Measurements from ENCODE around the gene REXO5. TPM values are rescaled to one million over a fixed set of nuclear protein-coding genes. Genes with fewer than 3 reads are reported as not detected.

REXO5 gene
- total RNA-seq, 1 donor, result 6.9 TPM

DNA sequence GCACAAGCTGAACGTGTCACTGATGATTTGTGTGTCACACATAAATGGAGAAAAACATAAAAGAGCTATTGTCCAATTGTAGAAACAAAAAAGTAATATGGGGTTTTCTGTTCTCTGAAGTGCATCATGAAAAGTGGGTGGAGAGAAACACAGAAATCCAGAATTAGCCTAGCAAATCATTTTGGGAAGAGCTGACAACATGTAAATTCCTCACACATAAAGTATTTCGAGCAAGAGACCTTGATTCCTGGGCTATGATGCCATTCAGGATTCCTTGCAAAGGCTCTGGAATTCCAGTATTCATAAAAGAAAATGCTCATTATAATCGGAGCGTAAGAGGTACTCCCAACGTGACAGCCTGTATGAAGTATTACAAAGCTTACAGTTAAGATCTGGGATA, 92.7 kb downstream of the REXO5 start:
- peak overlapping the region; percentile 97 for H3K4me3 ChIP-seq (ENCODE audit: low read depth, low read length)
- TF ChIP-seq, protein P1, sequence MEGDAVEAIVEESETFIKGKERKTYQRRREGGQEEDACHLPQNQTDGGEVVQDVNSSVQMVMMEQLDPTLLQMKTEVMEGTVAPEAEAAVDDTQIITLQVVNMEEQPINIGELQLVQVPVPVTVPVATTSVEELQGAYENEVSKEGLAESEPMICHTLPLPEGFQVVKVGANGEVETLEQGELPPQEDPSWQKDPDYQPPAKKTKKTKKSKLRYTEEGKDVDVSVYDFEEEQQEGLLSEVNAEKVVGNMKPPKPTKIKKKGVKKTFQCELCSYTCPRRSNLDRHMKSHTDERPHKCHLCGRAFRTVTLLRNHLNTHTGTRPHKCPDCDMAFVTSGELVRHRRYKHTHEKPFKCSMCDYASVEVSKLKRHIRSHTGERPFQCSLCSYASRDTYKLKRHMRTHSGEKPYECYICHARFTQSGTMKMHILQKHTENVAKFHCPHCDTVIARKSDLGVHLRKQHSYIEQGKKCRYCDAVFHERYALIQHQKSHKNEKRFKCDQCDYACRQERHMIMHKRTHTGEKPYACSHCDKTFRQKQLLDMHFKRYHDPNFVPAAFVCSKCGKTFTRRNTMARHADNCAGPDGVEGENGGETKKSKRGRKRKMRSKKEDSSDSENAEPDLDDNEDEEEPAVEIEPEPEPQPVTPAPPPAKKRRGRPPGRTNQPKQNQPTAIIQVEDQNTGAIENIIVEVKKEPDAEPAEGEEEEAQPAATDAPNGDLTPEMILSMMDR (IDR thresholded peaks at IDR 0.05; ENCODE audit: insufficient read depth, low read depth, low read length), result no peak
- DNase-seq (ENCODE audit: low read depth), result peak; percentile 62

Small RNA genes lying within 50 kb of the gene (small RNA-seq; reads per million reads assigned to genes)
- not detected for gene RF00618
- gene RNU6-944P, result not detected

Other genes with a start within 250 kb of the REXO5 start
- gene ACSM2B, start 230.2 kb upstream of the REXO5 start, total RNA-seq, result not detected in 2 replicates
- gene ACSM1, start 108.8 kb upstream of the REXO5 start, total RNA-seq, result not detected in 2 replicates
- gene THUMPD1, start 64.7 kb upstream of the REXO5 start, total RNA-seq, result 69.6 and 74.7 TPM in 2 replicates
- 0.32 and 0.86 TPM in 2 replicates for gene ACSM3, start 42.5 kb upstream of the REXO5 start, total RNA-seq
- gene ERI2, start 55 bp upstream of the REXO5 start, total RNA-seq, result 21.6 and 26.3 TPM in 2 replicates
- gene DCUN1D3, start 93.8 kb downstream of the REXO5 start, total RNA-seq, result 24.5 and 52.2 TPM in 2 replicates
- gene LYRM1, start 94.2 kb downstream of the REXO5 start, total RNA-seq, result 28.0 and 59.2 TPM in 2 replicates

All from fibroblast of villous mesenchyme (primary cell).